Activated CD8-positive, alpha-beta T cell treated with anti-CD3 and anti-CD28 coated beads for 36 hours (primary cell): ENCODE results near the gene HERC2. TPM values are rescaled to one million over a fixed set of nuclear protein-coding genes. Genes with fewer than 3 reads are reported as not detected.

Experiments
- ATAC-seq: fragments of 200-7000 bp; cut with Tn5 transposase; one replicate; pipeline ENCODE4 v1.10.0; 2021; ENCODE audit warnings: mild to moderate bottlenecking, moderate library complexity
- CTCF ChIA-PET: fragments of 350-600 bp; sonication (Branson Sonifier 250); formaldehyde crosslinking; loops from one replicate; lab custom pipeline; 2021; ENCODE audit warnings: antibody characterized with exemption; lab: Charles Lee
- POLR2A ChIA-PET: fragments of 350-600 bp; sonication (Branson Sonifier 250); formaldehyde crosslinking; loops from one replicate; lab custom pipeline; 2021; ENCODE audit warnings: antibody characterized with exemption; lab: Charles Lee
- DNase-seq: peaks from one replicate; pipeline ENCODE4 v3.0.0-alpha.2; 2020
- H3K27ac Mint-ChIP-seq: one replicate; pipeline ENCODE4 v1.8.0; 2021; ENCODE audit warnings: mild to moderate bottlenecking, mixed read lengths
- H3K27me3 Mint-ChIP-seq: one replicate; pipeline ENCODE4 v1.8.0; 2021; ENCODE audit warnings: mixed read lengths
- H3K36me3 Mint-ChIP-seq: one replicate; pipeline ENCODE4 v1.8.0; 2021; ENCODE audit warnings: low read depth, mixed read lengths
- H3K4me1 Mint-ChIP-seq: one replicate; pipeline ENCODE4 v1.8.0; 2021; ENCODE audit warnings: low read depth, mixed read lengths
- H3K4me3 Mint-ChIP-seq: one replicate; pipeline ENCODE4 v1.8.0; 2021; ENCODE audit warnings: mild to moderate bottlenecking, moderate library complexity, mixed read lengths
- H3K9me3 Mint-ChIP-seq: one replicate; pipeline ENCODE4 v1.8.0; 2021; ENCODE audit warnings: mixed read lengths
- CTCF ChIP-seq: fragments of 200-600 bp; IDR thresholded peaks from one replicate; pipeline ENCODE4 v1.8.0; 2022; ENCODE audit warnings: antibody characterized with exemption, mild to moderate bottlenecking
- intact Hi-C: fragments of 100-400 bp; cut with micrococcal nuclease; formaldehyde crosslinking; loops from one replicate; pipeline ENCODE4 v1.10.0; 2022
- total RNA-seq, 2 experiments: library from RNA; stranded (reverse); gene quantifications; one replicate each; pipeline ENCODE4 v1.2.3, GENCODE V29; 2021

Gene HERC2
- total RNA-seq, 2 experiments from 2014 or later: 29.5 to 32.3 TPM

- CTCF ChIA-PET: no interaction called here
These were observed 40.1 kb downstream of the HERC2 start for GRCh38 chr15:28281876-28282275.

GRCh38 chr15:28274635-28275034 lies 47.3 kb downstream of the HERC2 start:
- CTCF ChIA-PET: no interaction called here
- Mint-ChIP-seq H3K27ac (no peak overlapping the region), H3K4me3 (no peak overlapping the region), H3K4me1 (no peaks in the 10 kb centered on the region), H3K36me3 (peaks cover 17% of the 10 kb centered on the region), H3K9me3 (no peaks in the 10 kb centered on the region), H3K27me3 (no peaks in the 10 kb centered on the region)
- ATAC-seq: no peak
- POLR2A ChIA-PET: no interaction called here
- no peak for TF ChIP-seq CTCF
- no peak for DNase-seq
- intact Hi-C loops: no loop called here

More at GRCh38 chr15:28281876-28282275, 40.1 kb downstream of the HERC2 start:
- no peak overlapping the region for H3K27ac Mint-ChIP-seq
- no peak for ATAC-seq
- POLR2A ChIA-PET: no interaction called here
- peaks cover 4% of the 10 kb centered on the region for H3K9me3 Mint-ChIP-seq
- no peak overlapping the region for H3K4me3 Mint-ChIP-seq
- peaks cover 40% of the 10 kb centered on the region for H3K36me3 Mint-ChIP-seq
- H3K4me1 Mint-ChIP-seq: peaks cover 7% of the 10 kb centered on the region
- no peak for TF ChIP-seq CTCF
- intact Hi-C loops: no loop called here
- no peak for DNase-seq
- no peaks in the 10 kb centered on the region for H3K27me3 Mint-ChIP-seq

- Mint-ChIP-seq H3K27me3 (no peaks in the 10 kb centered on the region), H3K36me3 (peaks cover 18% of the 10 kb centered on the region), H3K4me3 (no peak overlapping the region), H3K4me1 (no peaks in the 10 kb centered on the region), H3K27ac (no peak overlapping the region), H3K9me3 (no peaks in the 10 kb centered on the region)
- ATAC-seq: no peak
- intact Hi-C loops: no loop called here
- ChIA-PET POLR2A (no interaction called here), CTCF (no interaction called here)
- TF ChIP-seq CTCF: no peak
- no peak for DNase-seq
These were observed 47.9 kb downstream of the HERC2 start for GRCh38 chr15:28273873-28274610.

- POLR2A ChIA-PET: no interaction called here
- Mint-ChIP-seq H3K4me3 (no peak overlapping the region), H3K36me3 (peaks cover 21% of the 10 kb centered on the region), H3K27me3 (no peaks in the 10 kb centered on the region), H3K9me3 (no peaks in the 10 kb centered on the region), H3K27ac (no peak overlapping the region), H3K4me1 (no peaks in the 10 kb centered on the region)
- ATAC-seq (no peak), DNase-seq (no peak)
- intact Hi-C loops: no loop called here
- CTCF ChIA-PET: no interaction called here
- no peak for TF ChIP-seq CTCF
These were observed 48.5 kb downstream of the HERC2 start for GRCh38 chr15:28273468-28273867.

GRCh38 chr15:28272587-28272986 lies 49.4 kb downstream of the HERC2 start:
- no peaks in the 10 kb centered on the region for H3K9me3 Mint-ChIP-seq
- peaks cover 26% of the 10 kb centered on the region for H3K36me3 Mint-ChIP-seq
- POLR2A ChIA-PET: no interaction called here
- CTCF ChIA-PET: no interaction called here
- H3K4me1 Mint-ChIP-seq: no peaks in the 10 kb centered on the region
- no peak overlapping the region for H3K4me3 Mint-ChIP-seq
- DNase-seq (no peak), ATAC-seq (no peak)
- TF ChIP-seq CTCF: no peak
- no peak overlapping the region for H3K27ac Mint-ChIP-seq
- intact Hi-C loops: no loop called here
- H3K27me3 Mint-ChIP-seq: no peaks in the 10 kb centered on the region
